NCI-H2107 treated with DMSO at 0.1 percent for 48 hours (cell line): ENCODE data around the gene HNRNPR.
"Not testable (repeated sequence)": the region's sequence is repeated elsewhere in the genome, so short reads cannot be mapped to it uniquely, and the experiment has no call there.

Experiments
- DNase-seq: peaks from one replicate; lab custom pipeline; 2025; ENCODE audit not compliant: unreplicated experiment; lab: John Stamatoyannopoulos, UW

HNRNPR gene

DNA sequence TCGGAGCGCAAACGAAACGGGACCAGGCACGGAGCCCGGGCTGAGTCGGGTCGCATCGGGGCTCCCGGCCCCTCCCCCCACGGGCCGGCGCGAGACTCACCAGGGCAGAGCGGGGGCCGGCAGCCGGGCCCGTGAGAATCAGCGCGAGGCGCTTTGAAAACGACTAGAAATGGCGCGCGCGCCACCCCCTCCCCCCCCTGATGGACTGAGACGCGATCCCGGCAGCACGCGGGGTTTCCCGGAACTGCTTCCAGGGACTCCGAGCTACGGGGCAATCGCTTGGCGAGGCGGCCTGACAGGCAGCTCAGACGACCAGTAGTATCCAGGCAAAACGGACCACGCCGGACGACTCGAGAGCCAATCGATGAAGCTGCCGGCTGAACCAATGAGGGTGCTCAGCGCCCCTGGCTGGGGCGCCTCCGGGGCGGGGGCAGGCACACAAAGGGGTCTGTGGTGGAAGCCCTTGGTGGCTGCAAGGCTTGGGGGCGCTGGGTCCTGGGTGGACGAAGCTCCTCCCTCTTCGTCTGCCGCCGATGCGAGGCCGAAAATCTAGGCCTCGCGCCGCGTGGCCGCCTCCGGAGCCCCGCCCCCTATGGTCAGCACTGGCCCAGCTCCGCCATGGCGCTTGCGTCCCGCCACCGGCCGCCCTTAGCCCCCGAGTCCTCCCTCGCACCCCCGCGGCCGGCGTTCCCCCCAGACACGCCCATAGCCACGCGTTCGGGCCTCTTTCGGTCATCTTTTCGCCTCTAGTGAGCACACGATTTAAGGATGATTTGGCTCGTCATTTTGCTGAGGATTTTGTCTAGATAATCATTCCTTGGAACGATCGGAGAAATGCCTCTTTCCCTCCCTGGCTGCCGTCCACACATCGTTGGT is at the start of gene HNRNPR:
Gene HNRNPR (minus strand): TSS at position 174 of the 876 bp plus-strand sequence. CDS start 3,276 bp downstream, outside the sequence.
- DNase-seq, result peak; percentile 98

DNA sequence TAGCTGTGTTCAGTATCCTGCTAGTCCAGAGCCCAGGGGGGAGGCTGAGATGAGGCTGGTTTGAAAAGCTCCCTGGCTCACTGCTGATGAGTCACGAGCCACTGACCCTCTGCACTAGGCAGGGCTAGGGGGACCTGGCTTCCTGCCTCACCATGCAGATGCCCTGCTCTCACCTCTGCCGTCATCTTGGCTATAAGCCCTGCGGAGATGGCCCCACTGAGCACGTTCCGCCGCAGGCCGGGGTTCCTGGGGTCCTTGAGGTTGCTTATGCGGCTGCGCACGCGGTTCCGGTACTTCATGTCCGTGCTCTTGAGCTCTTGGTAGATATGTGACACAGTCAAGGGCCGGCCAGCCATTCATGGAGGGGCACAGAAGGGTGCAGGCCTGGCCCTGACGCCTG is 49.6 kb upstream of the HNRNPR start:
- no peak for DNase-seq

DNA sequence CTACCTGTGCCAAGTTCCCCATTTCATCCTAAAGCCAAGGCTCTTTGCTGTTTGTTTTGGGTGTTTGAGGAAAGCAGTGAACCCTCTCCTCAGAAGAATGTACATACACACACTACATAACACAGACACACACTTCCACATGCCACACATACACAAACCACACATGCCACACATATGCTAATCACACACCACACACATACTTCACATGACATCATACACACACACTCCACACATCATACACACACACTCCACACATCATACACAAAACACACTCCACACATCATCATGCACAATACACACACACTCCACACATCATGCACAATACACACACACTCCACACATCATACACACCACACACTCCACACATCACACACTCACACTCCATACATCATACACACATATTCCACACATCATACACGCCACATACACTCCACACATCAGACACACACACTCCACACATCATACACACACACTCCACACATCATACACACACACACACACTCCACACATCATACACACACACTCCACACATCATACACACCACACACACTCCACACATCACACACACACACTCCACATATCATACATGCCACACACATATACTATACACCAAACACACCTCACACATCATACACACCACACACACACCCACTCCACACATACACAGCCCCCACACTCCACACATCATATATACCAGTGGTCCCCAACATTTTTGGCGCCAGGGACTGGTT is 48.2 kb upstream of the HNRNPR start:
- DNase-seq, result no peak

DNA sequence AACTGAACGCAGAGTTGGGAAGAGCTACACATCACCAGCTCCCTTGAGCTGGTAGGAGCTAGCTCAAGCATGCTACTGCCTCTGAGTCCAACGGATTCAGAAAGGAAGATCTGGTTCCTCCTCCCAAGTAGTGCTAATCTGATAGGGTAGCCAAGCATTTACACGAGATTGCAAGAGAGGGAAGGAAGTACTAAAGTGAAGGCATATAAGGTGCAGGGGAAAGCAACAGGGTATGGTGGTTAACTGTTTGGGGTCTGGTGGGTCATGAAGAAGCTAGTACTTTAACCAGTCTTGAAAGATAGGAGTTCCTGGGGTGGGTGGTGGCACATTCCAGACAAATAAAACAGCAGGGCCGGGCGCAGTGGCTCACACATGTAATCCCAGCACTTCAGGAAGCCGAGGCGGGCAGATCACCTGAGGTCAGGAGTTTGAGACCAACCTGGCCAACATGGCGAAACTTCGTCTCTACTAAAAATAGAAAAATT is 45.8 kb upstream of the HNRNPR start:
- DNase-seq, result no peak

DNA sequence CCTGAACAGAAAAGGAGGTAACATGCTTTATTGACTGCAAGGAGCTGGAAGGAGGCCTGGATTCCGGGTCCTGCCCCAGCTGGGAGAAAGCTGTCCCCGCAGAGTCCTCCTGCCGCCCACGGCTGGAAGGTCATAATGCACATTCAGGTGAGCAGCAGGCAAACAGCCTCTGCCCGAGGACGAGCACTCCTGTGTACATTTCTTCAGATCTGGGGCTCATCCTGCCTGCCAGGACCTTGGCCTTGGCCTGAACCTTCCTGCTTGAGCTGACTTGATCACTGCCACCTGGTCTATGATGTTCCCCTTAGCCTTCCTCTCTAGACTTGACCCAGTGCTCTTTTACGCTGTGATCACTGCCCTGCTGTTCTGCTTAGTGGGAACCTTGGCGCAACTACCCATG is 43.4 kb upstream of the HNRNPR start:
- no peak for DNase-seq

DNA sequence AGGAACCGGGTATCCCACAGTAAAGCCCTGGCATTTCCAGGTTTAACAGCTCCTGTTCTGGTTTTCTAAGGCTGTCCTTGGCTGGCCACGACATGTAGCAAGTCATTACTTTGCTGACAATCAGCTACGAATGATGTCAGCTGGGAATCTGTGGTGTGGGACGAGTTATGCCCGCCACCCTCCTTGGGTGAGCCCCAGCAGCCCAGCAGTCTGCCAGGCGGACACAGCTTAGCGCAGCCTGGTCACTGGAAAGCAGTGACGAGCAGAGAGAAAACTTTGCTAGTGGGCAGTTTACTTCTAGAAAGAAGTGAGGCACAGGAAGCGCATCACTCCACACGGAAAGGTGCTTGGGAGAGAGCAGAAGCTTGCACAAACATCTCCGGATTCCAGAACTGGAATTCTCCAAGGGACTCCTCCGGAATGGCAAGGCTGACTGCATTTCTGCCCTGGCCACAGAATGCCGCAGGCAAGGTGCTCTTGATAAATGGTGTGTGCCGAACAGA is 41.1 kb upstream of the HNRNPR start:
- no peak for DNase-seq

DNA sequence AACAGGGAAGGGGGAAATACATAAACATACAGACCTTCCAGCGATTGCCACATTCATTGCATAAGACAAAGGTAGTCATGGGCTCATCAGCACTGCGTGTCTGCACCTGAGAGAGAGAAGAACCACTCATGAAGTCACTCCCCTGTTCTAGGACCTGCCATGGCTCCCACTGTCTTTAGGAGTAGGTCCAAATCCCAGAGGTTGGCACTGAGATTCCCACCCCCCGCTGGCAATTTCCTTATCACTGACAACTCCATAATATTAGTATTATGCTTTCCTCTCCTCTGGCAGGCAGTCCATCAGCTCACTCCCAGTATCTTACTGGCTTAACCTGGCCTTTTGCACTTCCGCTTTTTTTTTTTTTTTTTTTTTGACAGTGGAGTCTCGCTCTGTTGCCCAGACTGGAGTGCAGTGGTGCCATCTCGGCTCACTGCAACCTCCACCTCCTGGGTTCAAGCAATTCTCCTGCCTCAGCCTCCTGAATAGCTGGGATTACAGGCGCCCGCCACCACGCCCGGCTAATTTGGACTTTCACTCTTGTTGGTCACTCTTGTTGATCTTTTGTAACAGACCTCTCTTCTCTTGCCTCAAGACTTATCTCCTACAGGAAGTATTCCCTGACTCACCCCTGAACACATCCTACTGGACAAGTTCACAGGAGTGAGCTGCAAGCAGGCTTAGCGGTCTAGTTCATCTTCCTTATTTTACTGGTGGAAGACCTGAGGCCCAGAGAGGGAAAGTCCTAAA is 40.4 kb upstream of the HNRNPR start:
- DNase-seq, result no peak

DNA sequence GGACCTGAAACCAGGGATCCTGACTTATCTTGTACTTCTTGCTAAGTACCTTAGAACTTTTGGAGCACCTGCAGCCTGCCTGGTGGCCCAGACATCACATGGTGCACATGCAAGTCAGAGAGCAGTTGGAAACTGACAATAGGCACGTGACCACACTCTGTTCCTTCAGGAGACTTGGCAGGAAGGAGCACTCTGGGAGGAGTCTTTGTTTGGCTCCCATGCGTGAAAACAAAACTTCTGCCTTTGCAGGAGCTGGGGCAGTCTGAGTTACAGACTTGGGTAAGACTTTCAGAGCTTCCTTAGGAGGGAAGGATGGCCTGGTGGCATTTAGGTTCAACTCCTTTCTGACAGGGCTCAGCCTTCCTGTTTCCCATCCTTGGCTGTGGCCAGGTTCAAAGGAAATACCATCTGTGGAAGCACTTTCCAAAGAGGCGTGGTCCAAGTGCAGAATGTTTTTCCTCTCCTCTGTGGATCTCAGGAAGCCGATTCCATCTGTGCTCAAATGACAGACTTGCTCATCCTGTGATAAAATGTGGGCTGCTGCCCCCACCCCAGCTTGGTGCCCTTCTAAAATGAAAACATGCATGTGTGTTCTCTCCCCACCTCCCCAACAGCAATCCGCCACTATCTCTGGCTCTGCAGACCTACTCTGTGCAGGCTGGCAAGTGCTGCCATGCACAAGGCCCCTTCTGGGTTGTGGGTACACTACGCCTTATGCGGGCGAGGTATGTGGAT is 39.7 kb upstream of the HNRNPR start:
- DNase-seq, result no peak

DNA sequence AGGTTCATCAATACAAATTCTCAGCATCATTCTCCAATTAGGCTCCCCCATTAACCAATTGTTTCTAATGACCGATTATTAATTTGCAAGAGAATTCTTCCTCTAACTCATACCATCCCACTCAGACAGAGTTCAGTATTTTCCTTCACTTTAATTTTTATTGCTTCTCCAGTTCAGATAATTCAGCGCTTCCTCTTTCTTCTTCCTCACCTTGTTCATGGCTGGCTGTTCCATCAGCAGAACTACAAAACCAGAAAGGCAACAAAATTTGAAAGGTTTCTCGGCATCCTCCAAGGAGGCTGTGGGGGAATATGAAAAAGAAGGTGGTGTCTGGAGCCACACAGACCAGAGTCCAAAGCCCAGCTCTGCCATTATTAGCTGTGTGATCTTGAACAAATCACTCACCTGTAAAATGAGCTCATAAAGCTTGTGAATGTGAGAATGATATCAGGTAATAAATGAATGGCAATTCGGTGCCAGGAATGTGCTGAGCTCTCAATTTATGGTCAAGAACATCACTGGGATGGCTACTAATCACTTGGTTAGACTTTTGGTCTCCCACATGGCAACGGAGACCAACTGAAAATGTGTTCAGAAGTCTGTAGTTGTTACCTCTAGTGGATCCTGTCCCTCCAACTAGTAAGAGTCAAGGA is 37.3 kb upstream of the HNRNPR start:
- DNase-seq, result no peak

DNA sequence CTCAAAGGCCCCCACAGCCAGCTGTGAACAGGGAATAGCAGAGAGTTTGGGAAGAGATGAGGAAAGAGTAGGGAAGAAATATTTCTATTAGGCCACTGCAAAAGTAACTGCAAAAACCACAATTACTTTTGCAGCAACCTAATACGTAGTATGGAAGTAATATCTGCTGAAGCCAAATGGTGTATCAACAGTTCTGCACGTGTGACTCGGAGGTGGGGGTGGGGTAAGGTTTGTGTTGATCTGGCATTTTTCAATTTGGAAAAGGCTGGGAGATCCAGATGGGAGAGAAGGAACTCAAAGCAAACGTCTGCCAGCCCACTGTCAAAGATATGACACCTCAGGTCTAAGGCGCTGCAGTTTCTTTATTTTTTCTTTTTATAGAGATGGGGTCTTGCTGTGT is 36.6 kb upstream of the HNRNPR start:
- DNase-seq, result no peak

DNA sequence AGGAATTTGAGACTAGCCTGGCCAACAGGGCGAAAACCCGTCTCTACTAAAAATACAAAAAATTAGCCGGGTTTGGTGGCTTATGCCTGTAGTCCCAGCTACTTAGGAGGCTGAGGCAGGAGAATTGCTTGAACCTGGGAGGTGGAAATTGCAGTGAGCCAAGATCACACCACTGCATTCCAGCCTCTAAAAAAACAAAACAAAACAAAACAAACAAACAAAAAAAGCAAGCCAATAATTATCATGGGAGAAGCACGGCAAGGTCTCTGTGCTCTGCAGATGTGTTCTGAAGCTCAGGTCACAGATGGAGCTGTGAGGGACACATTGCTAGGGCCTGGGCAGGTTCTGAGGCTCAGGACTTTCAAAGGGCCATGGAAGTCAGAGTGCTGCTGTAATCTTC is 36.2 kb upstream of the HNRNPR start:
- not testable (repeated sequence) for DNase-seq

DNA sequence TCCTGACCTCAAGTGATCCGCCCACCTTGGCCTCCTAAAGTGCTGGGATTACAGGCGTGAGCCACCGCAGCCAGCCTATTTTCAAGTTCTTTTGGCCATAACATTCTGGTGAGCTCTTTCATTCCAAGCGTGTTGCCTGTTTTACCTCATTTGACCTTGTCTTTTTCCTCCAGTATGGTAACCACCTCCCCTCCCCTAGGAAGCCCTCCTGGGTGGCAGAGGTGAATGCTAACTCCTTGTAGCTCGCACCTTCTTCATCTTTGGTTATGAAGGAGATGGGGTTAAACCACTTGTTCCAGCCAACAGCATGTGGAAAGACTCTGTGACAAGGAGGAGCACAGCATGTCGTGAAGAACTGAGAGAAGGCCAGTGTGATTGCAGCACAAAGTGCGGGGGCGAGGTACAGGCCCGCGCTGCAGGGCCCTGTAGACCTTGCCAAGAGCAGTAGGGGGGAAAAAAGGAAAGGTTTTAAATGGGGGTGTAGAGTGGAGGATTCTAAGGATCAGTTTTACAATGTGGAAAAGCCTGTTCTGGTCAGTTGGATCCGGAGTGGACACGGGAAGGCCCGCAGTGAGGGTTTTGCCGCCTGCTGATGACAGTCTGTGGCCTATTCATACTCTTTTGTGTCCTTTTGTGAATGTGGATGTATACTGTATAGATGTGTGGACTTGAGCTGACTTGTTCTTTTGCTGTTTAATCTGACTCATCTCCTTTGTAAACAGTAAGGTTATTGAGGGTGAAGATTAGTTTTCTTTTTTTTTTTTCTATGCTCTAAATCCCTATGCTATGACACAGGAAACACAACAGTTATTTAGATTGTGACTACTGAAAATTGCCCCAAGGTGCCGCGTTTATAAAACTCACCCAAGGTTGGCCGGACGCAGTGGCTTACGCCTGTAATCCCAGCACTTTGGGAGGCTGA is 33.1 kb upstream of the HNRNPR start:
- DNase-seq, result no peak

DNA sequence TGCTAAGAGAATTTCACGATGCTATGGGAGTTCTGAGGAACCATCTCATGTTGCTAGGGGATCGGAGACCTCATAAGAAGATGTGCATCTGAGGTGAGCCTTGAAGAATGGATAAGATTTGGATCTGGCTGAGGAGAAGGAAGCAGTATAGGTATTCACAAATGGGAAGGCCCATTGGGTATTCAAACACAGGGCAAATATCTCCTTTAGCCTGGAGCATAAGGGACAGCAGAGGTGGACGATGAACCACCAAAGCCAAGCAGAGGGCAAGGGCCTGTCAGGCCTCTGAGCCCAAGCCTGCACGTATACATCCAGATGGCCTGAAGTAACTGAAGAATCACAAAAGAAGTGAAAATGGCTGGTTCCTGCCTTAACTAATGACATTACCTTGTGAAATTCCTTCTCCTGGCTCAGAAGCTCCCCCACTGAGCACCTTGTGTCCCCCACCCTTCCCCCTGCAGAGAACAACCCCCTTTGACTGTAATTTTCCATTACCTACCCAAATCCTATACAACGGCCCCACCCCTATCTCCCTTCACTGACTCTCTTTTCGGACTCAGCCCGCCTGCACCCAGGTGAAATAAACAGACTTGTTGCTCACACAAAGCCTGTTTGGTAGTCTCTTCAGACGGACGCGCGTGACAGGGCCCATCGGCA is 30.1 kb upstream of the HNRNPR start:
- DNase-seq, result not testable (repeated sequence)

DNA sequence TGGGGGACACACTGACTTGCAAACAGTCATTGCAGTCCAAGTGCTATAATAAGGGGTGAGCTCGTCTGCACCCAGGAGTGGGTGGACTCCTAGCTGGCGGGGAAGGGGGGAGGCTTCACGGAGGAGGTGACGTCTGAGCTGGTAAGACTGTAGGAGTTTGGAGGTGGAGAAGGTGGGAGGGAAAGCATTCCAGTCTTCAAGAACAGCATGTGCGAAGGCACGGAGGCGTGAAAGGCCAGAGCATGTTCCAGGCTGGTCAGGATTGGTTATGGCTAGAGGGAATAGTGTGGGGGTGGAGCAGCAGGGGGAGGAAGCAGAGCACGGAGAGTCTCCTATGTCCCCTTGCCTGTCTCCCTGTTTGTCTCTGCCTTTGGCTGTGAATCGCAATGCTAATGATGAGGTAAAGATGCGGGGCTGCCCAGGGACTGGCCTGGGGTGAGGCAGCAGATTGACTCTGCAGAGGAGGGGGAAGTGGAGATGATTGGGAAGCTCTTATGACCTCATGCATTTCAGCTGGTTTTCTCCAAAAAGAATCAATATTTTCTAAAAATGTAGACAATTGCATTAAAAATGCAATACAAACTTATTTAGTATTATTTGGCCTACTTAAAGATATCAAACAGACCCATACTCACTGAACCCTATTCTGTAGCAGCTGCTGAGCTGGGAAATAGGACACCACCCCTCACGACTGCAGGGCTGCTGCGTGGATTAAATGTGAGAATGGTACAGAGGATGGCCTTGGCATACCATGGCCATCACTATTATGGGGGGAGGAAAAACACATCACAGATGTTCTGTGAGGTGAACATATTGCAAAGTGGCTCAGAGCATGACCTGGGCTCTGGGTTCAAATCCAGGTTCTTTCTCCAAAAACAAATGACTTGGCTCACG is 28.1 kb upstream of the HNRNPR start:
- DNase-seq, result no peak

DNA sequence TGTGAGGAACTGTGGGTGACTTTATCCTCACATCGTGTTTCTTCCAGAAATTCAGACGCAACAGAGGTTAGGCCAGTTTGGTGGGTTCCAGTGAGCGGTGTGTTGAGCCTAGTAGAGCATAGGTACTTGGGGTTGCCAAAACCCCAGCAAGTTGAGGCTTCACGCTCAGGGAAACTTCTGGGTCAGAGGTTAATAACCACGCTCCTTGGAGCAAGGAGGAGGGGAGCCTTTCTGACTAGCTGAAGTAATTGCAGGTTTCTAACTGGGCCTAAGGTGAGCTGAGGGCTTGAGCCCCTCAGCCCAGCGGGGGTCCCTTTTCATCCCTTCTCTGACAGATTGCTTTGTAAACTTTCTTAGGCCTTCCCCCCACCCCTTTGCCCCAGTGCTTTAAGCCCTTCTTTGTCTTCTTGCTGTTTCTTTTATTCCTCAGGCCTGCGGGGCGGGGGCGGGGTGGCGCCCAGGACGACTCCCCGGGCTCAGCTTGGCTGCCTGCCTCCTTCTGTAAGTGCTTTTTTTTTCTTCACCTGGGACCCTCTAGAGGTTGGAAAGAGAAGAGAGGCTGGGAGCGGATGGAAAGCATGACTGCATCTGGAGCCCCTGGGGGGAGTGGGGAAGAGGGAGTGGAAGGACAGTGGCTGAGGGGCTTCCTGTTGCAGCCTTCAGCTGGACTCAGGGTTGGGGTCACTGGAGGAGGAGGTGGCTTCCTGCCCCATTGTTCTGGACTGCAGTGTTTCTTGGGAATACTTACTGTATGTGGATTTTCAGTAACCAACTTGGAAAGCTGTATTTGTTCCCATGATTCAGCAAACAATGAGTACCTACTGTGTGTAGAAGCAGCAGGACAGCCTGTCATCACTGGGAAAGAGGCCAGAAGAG is 26.9 kb upstream of the HNRNPR start:
- DNase-seq, result no peak

DNA sequence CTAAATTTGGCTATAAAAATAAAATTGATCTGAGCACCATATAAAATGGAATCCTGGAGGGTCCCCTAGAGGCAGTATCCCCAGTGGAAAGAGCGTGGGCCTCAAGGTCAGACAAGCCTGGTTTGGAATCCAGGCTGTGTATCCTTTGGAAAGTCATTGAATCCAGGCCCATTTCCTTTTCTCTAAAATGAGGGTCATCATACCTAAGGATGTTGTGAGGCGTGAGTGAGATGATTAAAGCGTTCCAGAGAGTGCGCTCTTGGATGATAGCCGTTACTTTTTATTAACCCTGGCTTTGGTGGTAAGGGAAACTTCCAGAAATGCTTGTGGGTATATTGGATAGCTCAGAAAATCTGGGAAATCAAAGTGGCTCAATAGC is 26.2 kb upstream of the HNRNPR start:
- no peak for DNase-seq
